Heart left ventricle (tissue), 16 donors: ENCODE measurements around the gene MPZL2. TPM values are rescaled to one million over a fixed set of nuclear protein-coding genes. Genes with fewer than 3 reads are reported as not detected.

Experiments
- ATAC-seq, 4 donors: fragments of 200-7000 bp; cut with Tn5 transposase; one replicate each; pipeline ENCODE4 v1.9.1; 2020 to 2022; ENCODE audit warnings: moderate library complexity in 4 of 4, mild to moderate bottlenecking in 3 of 4, moderate number of reproducible peaks in 1 of 4
- DNase-seq, 5 donors: peaks; one replicate each; pipeline ENCODE4 v3.0.0-alpha.2; 2020
- H3K27ac ChIP-seq, 12 donors: fragments of 200-600 bp; sonication (generic) in 4 of 12; one replicate each; pipeline versions ENCODE4 v1.5.0 to v1.8.0; 2016 to 2022; ENCODE audit warnings: mild to moderate bottlenecking in 2 of 12
- H3K27me3 ChIP-seq, 9 donors: fragments of 200-600 bp; sonication (generic) in 2 of 9; one replicate each; pipeline versions ENCODE4 v1.5.1 to v1.8.0; 2016 to 2022; ENCODE audit warnings: mild to moderate bottlenecking in 3 of 9
- H3K36me3 ChIP-seq, 9 donors: fragments of 200-600 bp; sonication (generic) in 2 of 9; one replicate each; pipeline versions ENCODE4 v1.5.0 to v1.8.0; 2018 to 2022; ENCODE audit warnings: mild to moderate bottlenecking in 2 of 9
- H3K4me1 ChIP-seq, 12 donors: fragments of 200-600 bp; sonication (generic) in 4 of 12; one replicate each; pipeline versions ENCODE4 v1.5.0 to v1.8.0; 2016 to 2022; ENCODE audit warnings: mild to moderate bottlenecking in 3 of 12
- H3K4me3 ChIP-seq, 12 donors: fragments of 200-600 bp; sonication (generic) in 4 of 12; one replicate each; pipeline versions ENCODE4 v1.5.0 to v1.8.0; 2017 to 2022; ENCODE audit warnings: mild to moderate bottlenecking in 9 of 12, moderate library complexity in 4 of 12
- H3K9me3 ChIP-seq, 12 donors: fragments of 200-600 bp; sonication (generic) in 4 of 12; one replicate each; pipeline versions ENCODE4 v1.5.0 to v1.8.0; 2016 to 2022; ENCODE audit warnings: mild to moderate bottlenecking in 1 of 12
- POLR2A ChIP-seq, 2 donors: fragments of 450-650 bp; IDR thresholded peaks; one replicate each; pipeline ENCODE4 v1.6.1; 2017; ENCODE audit warnings: antibody characterized with exemption in 2 of 2, mild to moderate bottlenecking in 2 of 2, moderate library complexity in 2 of 2
- WGBS, 4 donors: extraction: QIAGEN DNeasy Blood & Tissue Kit in 2 of 4; methylation state at CpG; one replicate each; pipeline versions ENCODE4 v1.1.5 to v1.1.7; 2013 to 2018; 5-methylcytosine and 5-hydroxymethylcytosine counted together
- intact Hi-C, 10 donors: fragments of 100-400 bp; cut with DNase I; formaldehyde crosslinking; loops; one replicate each; pipeline versions ENCODE4 v1.11.1 to v1.14.2; 2022
- polyA plus RNA-seq, 2 donors: library from polyadenylated mRNA; stranded (reverse); fragments of 200-250 nt; gene quantifications; one replicate each; pipeline ENCODE4 v1.2.3, GENCODE V29; 2013
- total RNA-seq, 9 donors: library from RNA; depleted of rRNA in 2 of 9; stranded (reverse); fragments of >200 nt in 2 of 9; fragmentation: NEBNext Ultra II Directional in 3 of 9; extraction: Animal tissue kit (Norgen Biotek cat#: 25700) in 3 of 9; gene quantifications; one replicate each; pipeline versions ENCODE4 v1.1.0 to v1.2.4, GENCODE V29; 2016 to 2023
- TF ChIP-seq, protein P1 (sequence below), 12 donors: fragments of 200-600 bp; sonication (generic) in 4 of 12; IDR thresholded peaks; one replicate each; pipeline versions ENCODE4 v1.5.0 to v1.8.0; 2018 to 2022; ENCODE audit warnings: antibody characterized with exemption in 12 of 12, mild to moderate bottlenecking in 5 of 12
- donor health status: ischemic (EF 13 %, LVEDD 7.1; RV severe dilation, severe dysfunction).
- donor health status: healthy with polysubstance abuse.
- donor health status: DM: no; HTN: yes; CAD: no.
- donor health status: DM: no; HTN: no; CAD: no.
- donor health status: ischemic (EF 25% LVEDD 6.9; RV normal size, moderate dysfunction).
- donor health status: ischemic (EF 25% LVEDD 5.7; RV mildly dilated, moderate dysfunction).
- donor health status: healthy.
- donor health status: DM: yes; HTN: yes; CAD: no.
- donor health status: ischemic (EF 35%, LVEDD 5.7; RV mildly dilated, moderate dysfunction).
- donor health status: nonischemic (EF 11% LVEDD 7.7; RV severe dilation, severe dysfunction).
- donor health status: DM: yes; HTN: yes; CAD: no.
- donor health status: PGD.
- donor health status: ischemic (EF 29% LVEDD 5.4; RV normal size, mild dysfunction).
- donor health status: nonischemic (EF 23%, LVEDD 6.1; RV moderate dilation, normal function).

Gene MPZL2
- total and polyA plus RNA-seq, 11 donors: 7.4 to 29.6 (median 13.0) TPM

DNA sequence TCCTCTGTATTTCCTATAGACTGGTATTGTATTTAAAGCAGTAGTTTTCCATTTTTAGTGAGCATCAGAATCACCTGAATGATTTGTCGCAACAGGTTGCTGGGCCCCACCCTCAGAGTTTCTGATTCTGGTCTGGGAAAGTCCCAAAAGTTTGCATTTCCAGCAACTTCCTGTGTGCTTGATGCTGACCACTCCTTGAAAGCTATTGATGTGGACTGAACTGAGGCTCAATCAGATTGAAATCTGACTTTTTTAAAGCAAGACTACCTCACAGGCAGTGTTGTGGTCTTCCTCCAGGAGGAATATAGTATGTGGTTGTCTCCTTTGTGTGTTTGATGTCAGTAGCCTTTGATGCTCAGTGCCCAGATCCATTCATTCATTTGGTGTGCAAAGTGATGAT lies 17.2 kb upstream of the MPZL2 start:
- TF ChIP-seq POLR2A (IDR thresholded peaks at IDR 0.05): no peak
- TF ChIP-seq, protein P1, sequence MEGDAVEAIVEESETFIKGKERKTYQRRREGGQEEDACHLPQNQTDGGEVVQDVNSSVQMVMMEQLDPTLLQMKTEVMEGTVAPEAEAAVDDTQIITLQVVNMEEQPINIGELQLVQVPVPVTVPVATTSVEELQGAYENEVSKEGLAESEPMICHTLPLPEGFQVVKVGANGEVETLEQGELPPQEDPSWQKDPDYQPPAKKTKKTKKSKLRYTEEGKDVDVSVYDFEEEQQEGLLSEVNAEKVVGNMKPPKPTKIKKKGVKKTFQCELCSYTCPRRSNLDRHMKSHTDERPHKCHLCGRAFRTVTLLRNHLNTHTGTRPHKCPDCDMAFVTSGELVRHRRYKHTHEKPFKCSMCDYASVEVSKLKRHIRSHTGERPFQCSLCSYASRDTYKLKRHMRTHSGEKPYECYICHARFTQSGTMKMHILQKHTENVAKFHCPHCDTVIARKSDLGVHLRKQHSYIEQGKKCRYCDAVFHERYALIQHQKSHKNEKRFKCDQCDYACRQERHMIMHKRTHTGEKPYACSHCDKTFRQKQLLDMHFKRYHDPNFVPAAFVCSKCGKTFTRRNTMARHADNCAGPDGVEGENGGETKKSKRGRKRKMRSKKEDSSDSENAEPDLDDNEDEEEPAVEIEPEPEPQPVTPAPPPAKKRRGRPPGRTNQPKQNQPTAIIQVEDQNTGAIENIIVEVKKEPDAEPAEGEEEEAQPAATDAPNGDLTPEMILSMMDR (IDR thresholded peaks at IDR 0.05): no peak
- Histone ChIP-seq H3K36me3 (no peaks in the 10 kb centered on the region), H3K4me3 (no peak overlapping the region), H3K9me3 (peaks cover 0 to 4% (median 0%) of the 10 kb centered on the region in 12 donors), H3K4me1 (peaks cover 0 to 10% (median 0%) of the 10 kb centered on the region in 12 donors), H3K27ac (no peak overlapping the region), H3K27me3 (no peaks in the 10 kb centered on the region)
- no peak for DNase-seq
- ATAC-seq: no peak
- WGBS, 4 donors: 73 to 86% (median 77%) methylated on average over 1 of the region's 1 CpG
- intact Hi-C loops: no loop called here

DNA sequence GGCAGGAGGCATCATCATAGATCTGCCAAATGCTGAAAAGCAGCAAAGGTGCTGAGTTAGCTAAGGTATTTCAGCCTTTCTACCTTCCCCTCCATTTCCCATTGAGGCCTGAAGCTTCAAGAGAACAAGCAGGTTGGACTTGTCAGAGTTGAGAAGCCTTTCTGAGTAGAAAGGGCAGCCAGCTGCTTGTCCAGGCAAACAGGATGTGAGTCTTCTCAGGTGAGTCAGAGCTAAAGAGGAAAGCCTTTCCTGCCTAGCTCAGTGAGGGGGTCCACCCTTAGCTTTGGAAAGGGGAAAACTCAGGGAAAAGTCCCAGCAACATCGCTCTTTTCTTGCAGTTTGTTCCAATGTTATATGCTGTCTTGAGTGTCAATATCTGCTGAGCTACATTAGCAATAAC lies 13.2 kb upstream of the MPZL2 start:
- Histone ChIP-seq H3K9me3 (no peaks in the 10 kb centered on the region), H3K36me3 (no peaks in the 10 kb centered on the region), H3K4me1 (peaks cover 0 to 16% (median 0%) of the 10 kb centered on the region in 12 donors), H3K27ac (peak overlapping the region in 2 of 12 donors; percentile 11 to 50), H3K4me3 (no peak overlapping the region), H3K27me3 (peaks cover 0 to 4% (median 0%) of the 10 kb centered on the region in 9 donors)
- DNase-seq (no peak), ATAC-seq (peak in 2 of 4 donors; percentile 66 to 75)
- intact Hi-C loops: no loop called here
- WGBS, 4 donors: 71 to 80% (median 78%) methylated on average over 1 of the region's 1 CpG
- TF ChIP-seq, protein P1 (IDR thresholded peaks at IDR 0.05): no peak
- TF ChIP-seq POLR2A (IDR thresholded peaks at IDR 0.05): peak in 1 of 2 donors; percentile 35

DNA sequence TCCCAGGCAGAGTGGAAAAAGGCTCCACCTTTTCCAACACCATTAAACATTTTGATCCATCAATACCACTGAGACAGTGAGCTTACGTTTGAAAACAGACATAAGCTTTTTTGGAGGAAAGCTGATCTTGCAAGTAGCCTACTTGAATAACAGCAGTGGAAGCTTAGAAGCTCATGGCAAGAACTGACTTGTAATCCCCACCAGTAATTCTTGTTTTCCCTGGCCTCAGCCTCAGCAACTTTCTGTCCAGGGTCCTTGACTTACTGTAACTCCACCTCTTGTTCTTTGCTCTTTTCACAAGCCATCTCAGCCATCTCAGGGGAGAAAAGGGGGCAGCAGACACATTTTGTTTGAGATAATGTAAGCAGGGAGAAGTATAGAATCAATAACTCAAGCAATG lies 12.3 kb upstream of the MPZL2 start:
- TF ChIP-seq, protein P1 (IDR thresholded peaks at IDR 0.05): no peak
- TF ChIP-seq POLR2A (IDR thresholded peaks at IDR 0.05): no peak
- no peak overlapping the region for H3K4me3 ChIP-seq
- H3K36me3 ChIP-seq: no peaks in the 10 kb centered on the region
- intact Hi-C loops: no loop called here
- DNase-seq: no peak
- no peak for ATAC-seq
- WGBS, 4 donors: 85 to 100% (median 93%) methylated on average over 1 of the region's 1 CpG
- H3K27me3 ChIP-seq: peaks cover 0 to 4% (median 0%) of the 10 kb centered on the region in 9 donors
- peak overlapping the region in 1 of 12 donors; percentile 50 for H3K27ac ChIP-seq
- H3K9me3 ChIP-seq: no peaks in the 10 kb centered on the region
- peaks cover 0 to 16% (median 0%) of the 10 kb centered on the region in 12 donors for H3K4me1 ChIP-seq

DNA sequence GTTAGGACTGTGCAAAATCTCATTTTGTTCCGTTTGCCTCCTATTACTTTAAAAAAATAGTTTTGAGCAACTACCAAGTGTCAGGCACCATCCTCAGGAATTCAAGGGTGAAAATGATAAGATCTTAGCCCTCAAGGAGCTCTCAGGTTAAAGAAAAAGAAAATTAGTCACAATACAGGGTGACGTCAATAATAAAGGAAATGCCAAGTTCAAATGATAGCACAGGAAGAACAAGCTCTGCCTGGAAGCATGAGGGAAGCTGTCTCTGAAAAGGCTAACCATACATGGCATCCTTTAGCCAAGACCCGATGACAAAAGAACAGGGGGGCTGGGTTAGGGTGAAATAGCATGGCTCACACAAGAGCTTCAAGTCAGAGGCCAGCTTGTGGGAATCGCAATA lies 11.1 kb upstream of the MPZL2 start:
- intact Hi-C loops: no loop called here
- DNase-seq (no peak), ATAC-seq (peak in 3 of 4 donors; percentile 22 to 87 (median 64))

More for the DNA sequence above, 11.1 kb upstream of the MPZL2 start:
- Histone ChIP-seq H3K4me1 (peaks cover 0 to 16% (median 0%) of the 10 kb centered on the region in 12 donors), H3K36me3 (no peaks in the 10 kb centered on the region), H3K9me3 (no peaks in the 10 kb centered on the region), H3K27me3 (peaks cover 0 to 4% (median 0%) of the 10 kb centered on the region in 9 donors), H3K4me3 (no peak overlapping the region), H3K27ac (peak overlapping the region in 6 of 12 donors; percentile 5 to 81 (median 24))
- TF ChIP-seq POLR2A (IDR thresholded peaks at IDR 0.05): no peak
- TF ChIP-seq, protein P1 (IDR thresholded peaks at IDR 0.05): no peak
- 43 to 63% (median 53%) methylated on average over 4 of the region's 4 CpGs for WGBS, 4 donors
